Cerebellar cortex (tissue), 1 donor: Measurements from ENCODE around the gene KIF2C.
"Not testable (repeated sequence)": the region's sequence is repeated elsewhere in the genome, so short reads cannot be mapped to it uniquely, and the experiment has no call there.

Experiments
- DNase-seq: peaks from one replicate; pipeline ENCODE4 v3.0.0-alpha.2; 2015; ENCODE audit warnings: low spot score

KIF2C gene

DNA sequence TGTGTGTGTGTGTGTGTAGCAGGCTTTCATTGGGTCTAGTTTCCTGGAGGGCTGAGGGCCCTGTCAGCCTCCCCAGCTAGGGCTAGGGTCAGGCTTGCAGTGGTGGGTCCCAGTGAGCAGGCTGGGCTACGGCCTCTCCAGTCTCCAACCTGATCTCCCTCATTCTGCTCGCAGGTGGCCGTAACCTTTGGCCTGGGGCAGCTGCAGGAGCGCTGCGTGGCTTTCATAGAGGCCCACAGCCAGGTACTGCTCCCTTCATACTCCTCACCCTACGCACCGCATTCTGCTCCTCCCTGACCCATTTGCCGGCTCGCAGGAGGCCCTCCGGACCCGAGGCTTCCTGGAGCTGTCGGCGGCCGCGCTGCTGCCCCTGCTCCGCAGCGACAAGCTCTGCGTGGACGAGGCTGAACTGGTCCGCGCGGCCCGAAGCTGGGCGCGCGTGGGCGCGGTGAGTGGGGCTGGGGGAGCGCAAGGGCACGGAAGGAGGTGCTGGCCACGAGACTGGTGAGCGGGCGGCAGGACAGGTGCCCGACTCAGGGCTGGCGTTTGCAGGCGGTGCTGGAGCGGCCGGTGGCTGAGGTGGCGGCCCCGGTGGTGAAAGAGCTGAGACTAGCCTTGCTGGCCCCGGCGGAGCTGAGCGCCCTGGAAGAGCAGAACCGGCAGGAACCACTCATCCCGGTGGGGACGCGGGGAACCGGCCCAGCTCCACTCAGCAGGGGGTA is 73.3 kb downstream of the KIF2C start:
- peak; percentile 40 for DNase-seq

DNA sequence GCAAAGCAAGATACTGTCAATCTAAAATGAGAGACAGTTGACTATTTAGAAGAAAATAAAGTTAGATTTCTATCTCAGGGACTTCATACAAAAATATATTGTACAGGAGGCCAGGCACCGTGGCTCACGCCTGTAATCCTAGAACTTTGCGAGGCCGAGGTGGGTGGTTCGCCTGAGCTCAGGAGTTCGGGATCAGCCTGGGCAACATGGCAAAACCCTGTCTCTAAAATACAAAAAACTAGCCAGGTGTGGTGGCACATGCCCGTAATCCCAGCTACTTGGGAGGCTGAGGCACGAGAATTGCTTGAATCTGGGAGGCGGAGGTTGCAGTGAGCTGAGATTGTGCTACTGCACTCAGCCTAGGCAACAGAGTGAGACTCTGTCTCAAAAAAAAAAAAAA is 76.3 kb downstream of the KIF2C start:
- DNase-seq: not testable (repeated sequence)

DNA sequence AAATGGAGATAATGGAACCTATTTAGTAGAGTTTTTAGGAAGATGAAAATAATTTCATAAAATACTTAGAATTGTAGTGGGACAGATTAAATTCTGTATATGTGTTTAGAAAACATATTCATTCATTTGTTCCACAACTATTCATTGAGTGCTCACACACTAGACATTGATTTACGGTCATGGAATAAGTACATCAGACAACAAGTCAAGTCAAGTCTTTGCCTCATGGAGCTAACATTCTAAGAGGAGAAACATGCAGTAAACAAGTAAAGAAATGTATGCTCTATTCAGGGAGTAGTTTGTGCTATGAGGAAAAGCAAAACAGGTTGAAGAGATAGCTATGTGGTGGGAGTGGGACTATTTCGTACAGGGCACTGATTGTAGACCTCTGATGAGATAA is 77.7 kb downstream of the KIF2C start:
- DNase-seq: no peak
